ENCODE measurements around the gene C3orf52. TPM values are rescaled to one million over a fixed set of nuclear protein-coding genes. Genes with fewer than 3 reads are reported as not detected.

C3orf52 gene
- total RNA-seq, 4 donors from 2014 or later: 5.7 to 12.7 (median 9.5) TPM

- intact Hi-C loops (cut with DNase I): no loop called here
- Histone ChIP-seq H3K27ac (no peak overlapping the region), H3K4me1 (peaks cover 0 to 11% (median 0%) of the 10 kb centered on the region in 3 donors), H3K9me3 (no peaks in the 10 kb centered on the region), H3K27me3 (no peaks in the 10 kb centered on the region), H3K4me3 (no peak overlapping the region), H3K36me3 (peaks cover 0 to 34% (median 0%) of the 10 kb centered on the region in 3 donors)
- TF ChIP-seq POLR2A (IDR thresholded peaks at IDR 0.05): no peak
- TF ChIP-seq CTCF (IDR thresholded peaks at IDR 0.05): no peak
- no peak for DNase-seq
These were observed 36.7 kb downstream of the C3orf52 start for GRCh38 chr3:112122870-112123269.

GRCh38 chr3:112123548-112123947, 37.4 kb downstream of the C3orf52 start:
- Histone ChIP-seq H3K36me3 (peaks cover 0 to 34% (median 0%) of the 10 kb centered on the region in 3 donors), H3K4me1 (peaks cover 0 to 11% (median 0%) of the 10 kb centered on the region in 3 donors), H3K27me3 (no peaks in the 10 kb centered on the region), H3K9me3 (no peaks in the 10 kb centered on the region), H3K27ac (no peak overlapping the region), H3K4me3 (no peak overlapping the region)
- no peak for DNase-seq
- intact Hi-C loops (cut with DNase I): no loop called here
- WGBS, 2 donors: 95 to 96% methylated on average over 2 of the region's 2 CpGs
- TF ChIP-seq POLR2A (IDR thresholded peaks at IDR 0.05) (no peak), CTCF (IDR thresholded peaks at IDR 0.05) (no peak)

- DNase-seq: no peak
- 64 to 76% methylated on average over 5 of the region's 5 CpGs for WGBS, 2 donors
- Histone ChIP-seq H3K4me3 (no peak overlapping the region), H3K27me3 (no peaks in the 10 kb centered on the region), H3K4me1 (peaks cover 0 to 16% (median 0%) of the 10 kb centered on the region in 3 donors), H3K36me3 (peaks cover 0 to 24% (median 0%) of the 10 kb centered on the region in 3 donors), H3K27ac (no peak overlapping the region), H3K9me3 (no peaks in the 10 kb centered on the region)
- intact Hi-C loops (cut with DNase I): no loop called here
- TF ChIP-seq POLR2A (IDR thresholded peaks at IDR 0.05) (no peak), CTCF (IDR thresholded peaks at IDR 0.05) (no peak)
These were observed 38.9 kb downstream of the C3orf52 start for GRCh38 chr3:112124907-112125607.

GRCh38 chr3:112126511-112126911, 40.3 kb downstream of the C3orf52 start:
- peaks cover 0 to 16% (median 0%) of the 10 kb centered on the region in 3 donors for H3K4me1 ChIP-seq
- H3K27me3 ChIP-seq: no peaks in the 10 kb centered on the region
- no peak for DNase-seq
- no peaks in the 10 kb centered on the region for H3K9me3 ChIP-seq
- WGBS, 2 donors: 25 to 78% methylated on average over 1 of the region's 1 CpG
- H3K4me3 ChIP-seq: no peak overlapping the region
- H3K27ac ChIP-seq: no peak overlapping the region
- H3K36me3 ChIP-seq: peaks cover 0 to 19% (median 0%) of the 10 kb centered on the region in 3 donors
- intact Hi-C loops (cut with DNase I): no loop called here
- no peak for TF ChIP-seq CTCF (IDR thresholded peaks at IDR 0.05)

GRCh38 chr3:112127522-112128494, 41.6 kb downstream of the C3orf52 start:
- Histone ChIP-seq H3K36me3 (peaks cover 0 to 14% (median 0%) of the 10 kb centered on the region in 3 donors), H3K4me3 (peak overlapping the region in 1 of 4 donors; percentile 16), H3K27ac (no peak overlapping the region), H3K4me1 (peaks cover 0 to 19% (median 0%) of the 10 kb centered on the region in 3 donors), H3K27me3 (no peaks in the 10 kb centered on the region), H3K9me3 (no peaks in the 10 kb centered on the region)
- no peak for TF ChIP-seq CTCF (IDR thresholded peaks at IDR 0.05)
- no peak for TF ChIP-seq POLR2A (IDR thresholded peaks at IDR 0.05)
- intact Hi-C loops (cut with DNase I): no loop called here
- 53 to 68% methylated on average over 10 of the region's 10 CpGs for WGBS, 2 donors
- no peak for DNase-seq
